Upper lobe of left lung (tissue), 6 donors: ENCODE measurements around the gene ROPN1L. TPM values are rescaled to one million over a fixed set of nuclear protein-coding genes. Genes with fewer than 3 reads are reported as not detected.
A peak's percentile ranks its signal among the peaks of the same experiment; 100 is the strongest.

ENCODE experiments used
- ATAC-seq, 2 donors: fragments of 200-7000 bp; cut with Tn5 transposase; one replicate each; pipeline ENCODE4 v1.9.1; 2022; ENCODE audit warnings: mild to moderate bottlenecking in 2 of 2, moderate library complexity in 2 of 2; ENCODE audit not compliant: low FRiP score in 2 of 2
- DNase-seq, 2 donors: peaks; one replicate each; pipeline ENCODE4 v3.0.0-alpha.2; 2019 to 2020
- H3K27ac ChIP-seq, 4 donors: fragments of 200-600 bp; sonication (generic); one replicate each; pipeline ENCODE4 v1.5.1; 2016 to 2019
- H3K27me3 ChIP-seq, 4 donors: fragments of 200-600 bp; sonication (generic); one replicate each; pipeline ENCODE4 v1.5.1; 2017 to 2019
- H3K36me3 ChIP-seq, 4 donors: fragments of 200-600 bp; sonication (generic); one replicate each; pipeline ENCODE4 v1.5.1; 2016 to 2019
- H3K4me1 ChIP-seq, 4 donors: fragments of 200-600 bp; sonication (generic); one replicate each; pipeline ENCODE4 v1.5.1; 2018 to 2019
- H3K4me3 ChIP-seq, 4 donors: fragments of 200-600 bp; sonication (generic); one replicate each; pipeline ENCODE4 v1.5.1; 2017 to 2019; ENCODE audit warnings: mild to moderate bottlenecking in 2 of 4, moderate library complexity in 1 of 4
- H3K9me3 ChIP-seq, 4 donors: fragments of 200-600 bp; sonication (generic); one replicate each; pipeline ENCODE4 v1.5.1; 2018 to 2019
- CTCF ChIP-seq, 6 experiments: fragments of 450-650 bp in 4 of 6; fragments of 200-600 bp in 2 of 6; sonication (generic) in 2 of 6; IDR thresholded peaks; one replicate each; pipeline ENCODE4 v1.5.1; 2016 to 2019; ENCODE audit warnings: antibody characterized with exemption in 6 of 6
- EP300 ChIP-seq, 4 donors: sonication (generic); formaldehyde crosslinking; IDR thresholded peaks; one replicate each; pipeline ENCODE4 v1.5.1; 2017; ENCODE audit warnings: antibody characterized with exemption in 4 of 4, control low read depth in 2 of 4
- POLR2A ChIP-seq, 4 donors: fragments of 450-650 bp; IDR thresholded peaks; one replicate each; pipeline ENCODE4 v1.5.1; 2016 to 2017; ENCODE audit warnings: antibody characterized with exemption in 4 of 4, mild to moderate bottlenecking in 2 of 4
- POLR2AphosphoS5 ChIP-seq, 2 donors: sonication (generic); formaldehyde crosslinking; IDR thresholded peaks; one replicate each; pipeline ENCODE4 v1.5.1; 2017; ENCODE audit warnings: antibody characterized with exemption in 2 of 2
- WGBS, 2 donors: methylation state at CpG; one replicate each; pipeline ENCODE4 v1.1.5; 2017 to 2018; 5-methylcytosine and 5-hydroxymethylcytosine counted together
- total RNA-seq, 6 donors: library from RNA; depleted of rRNA in 4 of 6; stranded (reverse); fragments of >200 nt in 4 of 6; gene quantifications; one replicate each; pipeline versions ENCODE4 v1.1.0 to v1.2.1, GENCODE V29; 2016 to 2021
- donor health status: DM: no; HTN: no; CAD: no; lungs with moderate emphysema.
- donor health status: DM: no; HTN: yes; CAD: no; lungs with severe emphysema.

Gene ROPN1L
- total RNA-seq, 6 donors from 2014 or later = 0.89 to 70.3 (median 13.6) TPM

- 26 to 27% methylated on average over 12 to 14 of the region's 14 CpGs for WGBS, 2 donors
- peaks cover 15 to 34% (median 26%) of the 10 kb centered on the region in 4 donors for H3K4me1 ChIP-seq
- DNase-seq = no peak
- peak; percentile 74 to 77 for ATAC-seq
- TF ChIP-seq CTCF (IDR thresholded peaks at IDR 0.05) = no peak
- TF ChIP-seq EP300 (IDR thresholded peaks at IDR 0.05) = peak in 2 of 4 donors; percentile 54 to 78
- peak in 1 of 2 donors; percentile 75 for TF ChIP-seq POLR2AphosphoS5 (IDR thresholded peaks at IDR 0.05)
- no peak for TF ChIP-seq POLR2A (IDR thresholded peaks at IDR 0.05)
- H3K9me3 ChIP-seq = no peaks in the 10 kb centered on the region
- no peaks in the 10 kb centered on the region for H3K27me3 ChIP-seq
- no peak overlapping the region for H3K4me3 ChIP-seq
- H3K36me3 ChIP-seq = no peaks in the 10 kb centered on the region
- H3K27ac ChIP-seq = peak overlapping the region in 3 of 4 donors; percentile 29 to 65 (median 48)
These were observed 43.6 kb downstream of the ROPN1L start for GRCh38 chr5:10485142-10485795.

- no peaks in the 10 kb centered on the region for H3K9me3 ChIP-seq
- no peak overlapping the region for H3K4me3 ChIP-seq
- DNase-seq (peak in 1 of 2 donors; percentile 65), ATAC-seq (peak in 1 of 2 donors; percentile 32)
- peak overlapping the region in 3 of 4 donors; percentile 16 to 65 (median 48) for H3K27ac ChIP-seq
- H3K4me1 ChIP-seq = peaks cover 15 to 38% (median 30%) of the 10 kb centered on the region in 4 donors
- WGBS, 2 donors = 72 to 81% methylated on average over 7 to 8 of the region's 10 CpGs
- TF ChIP-seq POLR2A (IDR thresholded peaks at IDR 0.05) = no peak
- TF ChIP-seq POLR2AphosphoS5 (IDR thresholded peaks at IDR 0.05) = no peak
- TF ChIP-seq EP300 (IDR thresholded peaks at IDR 0.05) = no peak
- no peak for TF ChIP-seq CTCF (IDR thresholded peaks at IDR 0.05)
- H3K27me3 ChIP-seq = no peaks in the 10 kb centered on the region
- H3K36me3 ChIP-seq = no peaks in the 10 kb centered on the region
These were observed 44.2 kb downstream of the ROPN1L start for GRCh38 chr5:10485897-10486296.

GRCh38 chr5:10486511-10487344 is 45.0 kb downstream of the ROPN1L start:
- Histone ChIP-seq H3K36me3 (no peaks in the 10 kb centered on the region), H3K27me3 (no peaks in the 10 kb centered on the region), H3K4me1 (peaks cover 15 to 38% (median 30%) of the 10 kb centered on the region in 4 donors), H3K9me3 (no peaks in the 10 kb centered on the region), H3K27ac (peak overlapping the region in 1 of 4 donors; percentile 27), H3K4me3 (no peak overlapping the region)
- peak in 1 of 2 donors; percentile 56 for DNase-seq
- TF ChIP-seq POLR2AphosphoS5 (IDR thresholded peaks at IDR 0.05) (no peak), CTCF (IDR thresholded peaks at IDR 0.05) (no peak), POLR2A (IDR thresholded peaks at IDR 0.05) (no peak), EP300 (IDR thresholded peaks at IDR 0.05) (no peak)
- ATAC-seq = peak in 1 of 2 donors; percentile 21
- 87 to 92% methylated on average over 15 to 29 of the region's 29 CpGs for WGBS, 2 donors

- Histone ChIP-seq H3K4me3 (no peak overlapping the region), H3K4me1 (peaks cover 15 to 38% (median 30%) of the 10 kb centered on the region in 4 donors), H3K27me3 (no peaks in the 10 kb centered on the region), H3K27ac (no peak overlapping the region), H3K9me3 (no peaks in the 10 kb centered on the region), H3K36me3 (no peaks in the 10 kb centered on the region)
- DNase-seq = no peak
- TF ChIP-seq CTCF (IDR thresholded peaks at IDR 0.05) (no peak), POLR2AphosphoS5 (IDR thresholded peaks at IDR 0.05) (no peak), EP300 (IDR thresholded peaks at IDR 0.05) (no peak), POLR2A (IDR thresholded peaks at IDR 0.05) (no peak)
- 75 to 78% methylated on average over 6 of the region's 6 CpGs for WGBS, 2 donors
- no peak for ATAC-seq
These were observed 46.5 kb downstream of the ROPN1L start for GRCh38 chr5:10488144-10488543.
